Measurements from ENCODE around the gene LRMDA. TPM values are rescaled to one million over a fixed set of nuclear protein-coding genes. Genes with fewer than 3 reads are reported as not detected.
A peak's percentile ranks its signal among the peaks of the same experiment; 100 is the strongest.

LRMDA gene
- total RNA-seq, 1 donor from 2014 or later = 18.7 TPM

DNA sequence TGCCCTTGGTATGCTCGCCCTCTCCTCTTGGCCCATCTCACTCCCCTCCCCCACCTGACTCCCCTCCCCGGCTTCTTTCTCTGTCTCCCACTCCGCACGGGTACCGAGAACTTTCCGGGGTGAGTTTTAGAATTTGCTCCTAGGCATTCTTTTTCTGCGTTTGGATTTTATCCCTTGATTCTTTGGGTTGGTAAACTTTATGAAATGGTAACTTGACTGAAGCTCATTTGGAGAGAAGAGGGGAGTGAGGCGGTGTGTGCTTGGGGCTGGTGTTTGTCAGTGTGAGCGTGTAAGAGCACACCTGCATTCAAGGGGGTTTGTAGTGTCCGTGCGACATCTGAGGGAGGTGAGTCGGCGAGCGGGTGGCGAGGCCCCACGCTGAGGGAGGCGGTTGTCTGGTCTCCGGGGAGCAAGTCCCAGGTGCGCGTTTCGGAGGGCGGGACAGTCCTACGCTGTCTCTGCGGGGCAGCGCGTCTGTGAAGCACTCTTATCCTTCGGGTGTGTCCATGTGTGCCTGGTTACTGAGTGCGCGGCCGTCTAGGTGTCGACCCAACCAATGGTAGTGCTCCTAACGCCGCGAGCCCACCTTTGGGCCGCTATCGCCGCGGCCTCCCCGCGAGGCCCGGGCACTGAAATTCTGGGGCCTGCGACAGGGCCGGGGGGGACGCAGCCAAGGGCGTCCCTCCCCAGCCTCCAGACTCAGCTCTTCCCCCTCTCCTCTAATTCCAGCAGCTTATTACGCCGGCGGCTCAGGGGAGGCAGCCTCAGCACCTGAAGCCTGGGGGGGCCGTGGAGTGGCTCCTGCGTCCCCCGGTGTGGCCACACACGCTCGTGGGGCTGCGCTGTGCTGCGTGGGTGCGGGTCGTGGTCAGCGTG, 27.2 kb upstream of the LRMDA start:
- no peak for DNase-seq (ENCODE audit: low read depth)
- no peaks in the 10 kb centered on the region for H3K27me3 ChIP-seq (ENCODE audit: control insufficient read depth, insufficient read depth, low read length)

DNA sequence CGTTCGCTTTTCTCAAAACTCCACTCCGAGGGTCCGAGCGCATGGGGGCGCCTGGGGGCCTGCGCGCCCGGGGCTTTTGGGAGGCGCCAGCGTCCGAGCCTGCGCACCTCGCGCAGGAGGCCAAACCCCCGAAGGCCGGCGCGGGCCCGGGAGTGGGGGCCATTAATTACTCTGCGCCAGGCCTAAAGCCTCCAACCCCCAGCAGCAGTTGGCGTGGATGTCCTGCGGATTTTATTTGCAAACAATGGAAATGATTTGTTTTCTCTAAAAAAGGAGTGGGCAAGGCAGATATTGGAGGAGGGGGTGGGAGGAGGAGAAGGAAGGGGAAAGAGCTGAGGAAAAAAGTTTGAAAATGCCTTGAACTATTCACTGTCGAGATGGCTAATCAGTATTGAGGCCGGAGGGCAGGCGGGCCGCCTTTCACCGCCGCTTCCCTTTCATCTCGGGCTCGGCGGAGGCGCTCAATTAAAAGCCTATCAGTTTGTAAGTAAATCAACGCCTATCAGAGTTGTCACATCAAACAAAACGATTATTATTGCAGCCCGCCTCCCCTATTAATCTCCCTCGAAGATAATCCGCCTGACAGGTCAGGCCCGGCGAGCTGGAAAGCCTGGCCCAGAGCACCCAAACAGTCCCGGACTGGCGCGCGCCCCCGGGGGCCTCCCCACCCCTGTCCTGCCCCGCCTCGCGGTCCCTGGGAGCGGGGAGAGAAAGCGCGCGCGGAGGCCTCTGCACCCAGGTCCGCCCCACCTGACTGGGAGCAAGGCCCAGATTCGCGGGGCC, 26.4 kb upstream of the LRMDA start:
- DNase-seq (ENCODE audit: low read depth) = no peak
- Histone ChIP-seq H3K4me3 (ENCODE audit: low read depth, low read length) (peak overlapping the region; percentile 91), H3K36me3 (ENCODE audit: control insufficient read depth, insufficient read depth, low read length) (no peaks in the 10 kb centered on the region), H3K27me3 (ENCODE audit: control insufficient read depth, insufficient read depth, low read length) (no peaks in the 10 kb centered on the region)
- TF ChIP-seq, protein P1, sequence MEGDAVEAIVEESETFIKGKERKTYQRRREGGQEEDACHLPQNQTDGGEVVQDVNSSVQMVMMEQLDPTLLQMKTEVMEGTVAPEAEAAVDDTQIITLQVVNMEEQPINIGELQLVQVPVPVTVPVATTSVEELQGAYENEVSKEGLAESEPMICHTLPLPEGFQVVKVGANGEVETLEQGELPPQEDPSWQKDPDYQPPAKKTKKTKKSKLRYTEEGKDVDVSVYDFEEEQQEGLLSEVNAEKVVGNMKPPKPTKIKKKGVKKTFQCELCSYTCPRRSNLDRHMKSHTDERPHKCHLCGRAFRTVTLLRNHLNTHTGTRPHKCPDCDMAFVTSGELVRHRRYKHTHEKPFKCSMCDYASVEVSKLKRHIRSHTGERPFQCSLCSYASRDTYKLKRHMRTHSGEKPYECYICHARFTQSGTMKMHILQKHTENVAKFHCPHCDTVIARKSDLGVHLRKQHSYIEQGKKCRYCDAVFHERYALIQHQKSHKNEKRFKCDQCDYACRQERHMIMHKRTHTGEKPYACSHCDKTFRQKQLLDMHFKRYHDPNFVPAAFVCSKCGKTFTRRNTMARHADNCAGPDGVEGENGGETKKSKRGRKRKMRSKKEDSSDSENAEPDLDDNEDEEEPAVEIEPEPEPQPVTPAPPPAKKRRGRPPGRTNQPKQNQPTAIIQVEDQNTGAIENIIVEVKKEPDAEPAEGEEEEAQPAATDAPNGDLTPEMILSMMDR (IDR thresholded peaks at IDR 0.05; ENCODE audit: insufficient read depth, low read length, poor library complexity, severe bottlenecking) = no peak

More for the DNA sequence above, 27.2 kb upstream of the LRMDA start:
- peak overlapping the region; percentile 91 for H3K4me3 ChIP-seq (ENCODE audit: low read depth, low read length)
- TF ChIP-seq, protein P1 (IDR thresholded peaks at IDR 0.05; ENCODE audit: insufficient read depth, low read length, poor library complexity, severe bottlenecking) = no peak
- peaks cover 2% of the 10 kb centered on the region for H3K36me3 ChIP-seq (ENCODE audit: control insufficient read depth, insufficient read depth, low read length)

DNA sequence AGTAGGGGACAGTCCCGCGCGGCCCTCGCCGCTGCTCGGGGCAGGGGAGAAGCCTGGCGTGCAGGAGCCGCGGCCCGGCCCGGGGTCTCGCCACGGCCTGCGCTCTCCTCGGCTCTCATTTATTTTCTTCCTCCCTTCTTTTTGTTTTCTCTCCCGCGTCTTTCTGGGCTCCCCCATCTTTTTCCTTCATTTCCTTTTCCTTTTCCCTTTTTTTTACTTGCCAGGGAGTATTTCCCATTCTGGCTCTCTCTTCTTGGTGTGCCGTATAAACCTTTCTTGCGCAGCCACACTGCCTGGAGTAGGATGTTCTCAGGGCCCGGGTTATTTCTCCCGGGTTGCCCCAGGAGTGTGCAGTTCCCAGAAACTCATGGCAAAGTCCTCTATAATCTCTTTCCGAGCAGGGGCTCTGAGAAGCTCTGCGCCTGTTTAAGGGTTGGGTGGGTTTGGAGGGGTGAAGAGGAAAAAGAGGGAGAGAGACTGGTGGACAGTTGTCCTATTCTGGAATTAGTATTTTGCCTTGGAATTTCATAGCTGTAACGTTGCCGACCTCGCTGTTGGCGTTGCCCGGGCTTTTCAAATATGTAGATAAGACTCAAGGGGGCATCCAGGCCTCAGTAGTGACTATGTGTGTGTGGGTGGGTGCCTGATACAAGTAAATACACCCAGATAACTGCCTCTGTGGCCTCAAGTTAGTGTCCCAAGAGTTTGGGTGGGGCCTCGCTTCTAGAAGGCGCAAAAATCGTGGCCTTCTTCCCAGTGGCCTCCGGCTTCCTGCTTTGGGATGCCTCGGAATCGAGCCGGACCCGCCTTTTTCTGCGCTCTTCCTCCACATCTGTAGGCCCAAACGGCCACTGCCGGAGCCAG, 25.6 kb upstream of the LRMDA start:
- H3K4me3 ChIP-seq (ENCODE audit: low read depth, low read length) = peak overlapping the region; percentile 91

DNA sequence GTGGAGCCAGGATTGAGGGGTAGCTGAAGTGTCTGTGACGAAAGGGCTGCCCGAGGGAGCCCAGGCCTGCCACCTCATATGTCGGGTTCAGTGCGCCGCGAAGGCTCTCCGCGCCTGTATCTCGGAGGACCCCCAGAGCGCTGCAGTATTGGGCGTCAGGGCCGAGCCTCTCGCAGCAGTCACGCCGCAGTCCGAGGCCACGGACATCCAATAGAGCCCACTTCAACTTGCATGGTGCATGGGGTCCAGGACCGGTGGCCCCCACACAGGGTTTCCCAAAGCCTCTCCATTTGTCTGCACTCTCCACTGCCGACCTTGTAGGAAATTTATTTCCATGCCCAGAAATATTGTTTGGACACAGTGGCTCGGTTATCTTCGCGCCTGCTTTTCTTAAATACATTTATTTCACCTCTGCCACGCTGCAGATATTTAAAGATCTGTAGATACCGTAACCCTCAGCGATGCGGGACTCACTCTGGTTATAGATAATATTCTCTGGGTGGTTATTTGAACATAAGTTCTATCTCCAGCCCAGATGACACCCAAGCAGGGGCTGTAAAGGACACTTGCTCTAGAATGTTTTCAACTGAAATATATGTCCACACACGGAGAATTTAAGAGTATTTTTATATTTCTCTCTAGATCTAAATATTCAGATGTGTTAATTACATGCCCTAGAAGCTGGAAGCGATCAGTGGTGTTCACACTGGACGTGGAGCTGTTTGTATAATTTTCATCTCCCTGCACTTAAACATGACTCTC, 24.8 kb upstream of the LRMDA start:
- Histone ChIP-seq H3K36me3 (ENCODE audit: control insufficient read depth, insufficient read depth, low read length) (no peaks in the 10 kb centered on the region), H3K27me3 (ENCODE audit: control insufficient read depth, insufficient read depth, low read length) (no peaks in the 10 kb centered on the region), H3K4me3 (ENCODE audit: low read depth, low read length) (no peak overlapping the region)
- TF ChIP-seq, protein P1 (IDR thresholded peaks at IDR 0.05; ENCODE audit: insufficient read depth, low read length, poor library complexity, severe bottlenecking) = no peak
- DNase-seq (ENCODE audit: low read depth) = no peak

More for the DNA sequence above, 25.6 kb upstream of the LRMDA start:
- no peak for DNase-seq (ENCODE audit: low read depth)
- Histone ChIP-seq H3K36me3 (ENCODE audit: control insufficient read depth, insufficient read depth, low read length) (no peaks in the 10 kb centered on the region), H3K27me3 (ENCODE audit: control insufficient read depth, insufficient read depth, low read length) (no peaks in the 10 kb centered on the region)
- TF ChIP-seq, protein P1 (IDR thresholded peaks at IDR 0.05; ENCODE audit: insufficient read depth, low read length, poor library complexity, severe bottlenecking) = no peak

DNA sequence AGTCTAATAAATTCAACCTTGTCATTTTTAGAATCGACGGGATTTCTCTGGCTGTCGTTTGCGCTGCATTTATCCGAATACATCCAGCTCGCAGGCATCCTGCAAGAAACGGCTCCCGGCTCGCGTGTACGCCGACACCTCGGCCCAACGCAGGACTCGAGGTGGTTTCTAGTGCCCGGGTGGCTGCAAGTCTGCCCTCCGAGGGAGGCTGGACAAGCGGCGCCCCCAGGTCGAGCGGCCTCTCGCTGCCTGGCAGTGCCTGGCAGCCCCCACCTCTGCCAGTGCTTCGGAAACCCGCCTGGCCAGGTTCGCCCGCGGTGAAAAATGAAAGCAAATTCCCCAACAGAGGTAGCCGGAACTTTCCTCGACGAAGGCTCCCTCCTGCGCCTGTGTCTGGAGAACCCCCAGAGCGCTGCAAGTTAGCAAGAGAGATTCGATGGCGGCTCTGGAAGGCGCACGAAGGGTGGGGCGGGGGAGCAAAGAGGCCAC, 24.2 kb upstream of the LRMDA start:
- DNase-seq (ENCODE audit: low read depth) = no peak
- peak overlapping the region; percentile 13 for H3K4me3 ChIP-seq (ENCODE audit: low read depth, low read length)
- no peaks in the 10 kb centered on the region for H3K27me3 ChIP-seq (ENCODE audit: control insufficient read depth, insufficient read depth, low read length)
- H3K36me3 ChIP-seq (ENCODE audit: control insufficient read depth, insufficient read depth, low read length) = no peaks in the 10 kb centered on the region
- TF ChIP-seq, protein P1 (IDR thresholded peaks at IDR 0.05; ENCODE audit: insufficient read depth, low read length, poor library complexity, severe bottlenecking) = no peak
